PC-3 (cell line): ENCODE results near the gene CSMD2.

Experiments used
- CTCF ChIP-seq: fragments of 300-600 bp; sonication (generic); conservative IDR thresholded peaks from 2 replicates; pipeline ENCODE4 v1.5.1; 2017; ENCODE audit warnings: antibody characterized with exemption, low read depth, mild to moderate bottlenecking, low read length
- EZH2 ChIP-seq: fragments of 300-600 bp; sonication (generic); IDR thresholded peaks from one replicate; pipeline ENCODE4 v1.6.1; 2017; ENCODE audit warnings: antibody characterized with exemption, mild to moderate bottlenecking, low read length; ENCODE audit not compliant: unreplicated experiment
- EZH2phosphoT487 ChIP-seq: fragments of 300-600 bp; sonication (generic); IDR thresholded peaks from 2 replicates; pipeline ENCODE4 v1.6.1; 2018; ENCODE audit warnings: mild to moderate bottlenecking, antibody characterized with exemption, low read length, borderline replicate concordance

GRCh38 chr1:33792216-33792615, 372.8 kb downstream of the CSMD2 start:
- TF ChIP-seq CTCF: no peak
- no peak for TF ChIP-seq EZH2
- no peak for TF ChIP-seq EZH2phosphoT487
